ENCODE measurements around the gene SLC35E1.

GRCh38 chr19:16618248-16618647 is 46.0 kb upstream of the SLC35E1 start:
- no peak for TF ChIP-seq CTCF (IDR thresholded peaks at IDR 0.05; ENCODE audit: insufficient read depth, low read length, poor library complexity, severe bottlenecking)
- TF ChIP-seq EZH2phosphoT487 (conservative IDR thresholded peaks at IDR 0.05; ENCODE audit: low read length): no peak

Data from SU-DHL-6 (cell line).